ACHN (cell line): ENCODE measurements around the gene ATN1.

Experiments used
- DNase-seq: peaks from one replicate; pipeline ENCODE4 v3.0.0-alpha.2; 2015
- in situ Hi-C: cut with HindIII; loops from 2 replicates; pipeline ENCODE4 v1.10.0; 2017; ENCODE audit warnings: low sequenced_read_pairs, low pct_ligation_motif_present, low pct_unique_long_range_greater_than_20kb

The ATN1 gene

DNA sequence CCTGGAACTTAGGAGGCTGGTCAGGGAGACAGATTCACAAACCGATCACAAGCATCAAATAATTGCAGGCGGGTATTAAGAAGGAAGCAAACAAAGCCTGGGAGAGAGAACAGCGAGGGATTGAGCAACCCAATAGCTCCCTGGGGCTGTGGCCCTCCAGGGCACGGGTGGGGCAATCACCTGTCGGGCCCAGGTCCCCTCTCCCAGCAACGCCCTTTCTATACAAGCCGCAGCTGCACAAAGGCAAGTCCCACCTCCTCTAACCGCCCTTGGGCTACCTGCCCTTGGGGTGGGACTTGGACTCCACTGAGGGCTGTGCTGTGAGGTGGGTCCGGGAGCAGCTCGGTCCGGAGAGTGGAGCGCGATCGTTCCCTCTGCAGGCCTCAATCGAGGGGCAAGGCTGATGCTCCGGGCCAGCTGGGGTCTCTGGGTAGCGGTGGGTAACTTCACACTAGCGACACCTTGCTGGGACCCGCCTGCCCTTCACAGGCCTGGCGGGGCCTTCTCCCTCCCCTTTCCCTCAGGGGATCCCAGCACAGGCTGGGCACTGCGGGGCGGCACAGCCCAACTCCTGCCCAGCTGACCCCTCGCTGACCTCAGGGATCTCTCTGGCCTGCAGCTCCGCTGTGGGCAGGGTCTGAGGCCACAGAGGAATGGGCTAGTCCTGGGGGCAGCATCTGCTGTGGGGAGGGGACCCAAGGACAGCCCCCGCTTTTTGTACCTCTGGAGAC, 34.7 kb downstream of the ATN1 start:
- in situ Hi-C loops: no loop called here

GRCh38 chr12:6963016-6963731, 35.4 kb downstream of the ATN1 start:
- in situ Hi-C loops: no loop called here
- no peak for DNase-seq

More for the DNA sequence above, 34.7 kb downstream of the ATN1 start:
- no peak for DNase-seq

- no peak for DNase-seq
- in situ Hi-C loops: no loop called here
Observed at GRCh38 chr12:6963791-6964413, 36.1 kb downstream of the ATN1 start.

DNA sequence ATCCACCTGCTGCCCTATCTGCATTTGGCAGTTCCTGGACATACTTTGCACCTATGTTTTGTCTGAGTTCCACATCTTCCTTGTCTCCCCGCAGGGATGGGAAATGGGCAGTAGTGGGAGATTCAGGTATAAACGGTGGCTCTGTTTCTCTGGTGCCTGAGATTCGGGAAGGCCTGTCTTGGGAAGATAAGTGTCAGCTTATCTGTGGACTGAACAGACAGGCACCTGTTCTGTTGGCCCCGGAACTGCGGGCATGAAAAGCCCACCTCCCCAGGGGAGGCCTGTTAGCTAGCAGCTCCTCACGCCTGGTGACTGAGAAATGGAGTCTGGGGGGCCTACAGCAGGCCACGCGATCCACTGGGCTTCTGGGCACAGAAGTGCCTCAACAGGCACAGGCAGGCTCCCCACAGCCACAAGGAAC, 36.9 kb downstream of the ATN1 start:
- DNase-seq: no peak
- in situ Hi-C loops: no loop called here

DNA sequence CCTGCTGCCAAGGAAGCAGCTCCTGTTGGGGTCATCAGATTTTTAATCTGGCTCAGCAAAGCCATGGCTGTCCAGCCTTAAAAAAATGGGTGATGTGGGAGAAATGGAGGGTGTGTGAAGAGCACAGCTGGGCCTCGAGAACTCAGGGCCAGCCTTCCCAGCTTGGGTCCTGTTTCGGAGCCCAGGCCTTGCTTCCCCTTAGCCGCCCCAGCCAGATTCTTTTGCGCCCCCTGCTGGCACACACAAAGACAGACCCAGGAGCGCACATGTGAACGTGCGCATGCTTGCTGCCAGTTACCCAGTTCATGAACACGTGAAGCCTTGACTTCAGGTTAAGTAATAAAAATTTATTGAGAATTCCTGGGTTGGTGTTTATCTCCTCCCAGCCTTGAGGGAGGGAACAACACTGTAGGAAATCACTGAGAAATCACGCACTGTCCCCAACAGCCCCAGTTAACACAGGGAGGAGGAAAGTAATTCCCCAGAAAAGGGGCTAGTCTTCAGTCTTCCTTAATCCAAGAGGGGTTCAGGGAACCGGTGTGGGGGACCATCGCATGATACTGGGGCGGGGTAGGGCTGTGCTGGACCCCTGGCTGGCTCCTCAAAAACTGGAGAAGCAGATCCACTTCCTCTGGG, 37.4 kb downstream of the ATN1 start:
- in situ Hi-C loops: no loop called here
- peak; percentile 87 for DNase-seq

DNA sequence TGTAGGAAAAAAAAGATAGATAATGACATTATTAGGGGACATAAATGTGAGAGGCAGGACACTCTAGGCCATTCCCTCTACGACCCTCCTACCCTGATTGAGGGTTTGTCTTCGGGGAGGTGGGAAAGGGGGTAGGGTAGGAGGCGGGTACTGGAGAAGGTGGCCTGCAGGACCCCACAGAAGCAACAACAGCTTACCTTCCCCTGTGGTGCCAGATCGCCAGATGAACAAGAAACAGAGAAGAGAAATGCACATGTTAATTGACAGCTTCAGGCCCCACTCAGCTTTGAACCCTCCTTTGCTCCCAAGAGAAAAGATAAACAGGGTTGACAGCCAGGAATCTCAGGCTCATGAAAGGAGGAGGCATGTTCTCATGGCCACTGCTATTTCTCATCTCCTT, 38.0 kb downstream of the ATN1 start:
- no peak for DNase-seq
- in situ Hi-C loops: no loop called here

GRCh38 chr12:6966351-6966750, 38.6 kb downstream of the ATN1 start:
- in situ Hi-C loops: no loop called here
- no peak for DNase-seq

- in situ Hi-C loops: no loop called here
Observed at GRCh38 chr12:6967651-6968100, 39.9 kb downstream of the ATN1 start.

GRCh38 chr12:6968426-6968825, 40.7 kb downstream of the ATN1 start:
- DNase-seq: no peak
- in situ Hi-C loops: no loop called here

More at GRCh38 chr12:6967651-6968100, 39.9 kb downstream of the ATN1 start:
- DNase-seq: no peak

GRCh38 chr12:6970096-6970527, 42.4 kb downstream of the ATN1 start:
- no peak for DNase-seq
- in situ Hi-C loops: no loop called here

GRCh38 chr12:6974180-6974579, 46.4 kb downstream of the ATN1 start:
- in situ Hi-C loops: no loop called here
- no peak for DNase-seq

DNA sequence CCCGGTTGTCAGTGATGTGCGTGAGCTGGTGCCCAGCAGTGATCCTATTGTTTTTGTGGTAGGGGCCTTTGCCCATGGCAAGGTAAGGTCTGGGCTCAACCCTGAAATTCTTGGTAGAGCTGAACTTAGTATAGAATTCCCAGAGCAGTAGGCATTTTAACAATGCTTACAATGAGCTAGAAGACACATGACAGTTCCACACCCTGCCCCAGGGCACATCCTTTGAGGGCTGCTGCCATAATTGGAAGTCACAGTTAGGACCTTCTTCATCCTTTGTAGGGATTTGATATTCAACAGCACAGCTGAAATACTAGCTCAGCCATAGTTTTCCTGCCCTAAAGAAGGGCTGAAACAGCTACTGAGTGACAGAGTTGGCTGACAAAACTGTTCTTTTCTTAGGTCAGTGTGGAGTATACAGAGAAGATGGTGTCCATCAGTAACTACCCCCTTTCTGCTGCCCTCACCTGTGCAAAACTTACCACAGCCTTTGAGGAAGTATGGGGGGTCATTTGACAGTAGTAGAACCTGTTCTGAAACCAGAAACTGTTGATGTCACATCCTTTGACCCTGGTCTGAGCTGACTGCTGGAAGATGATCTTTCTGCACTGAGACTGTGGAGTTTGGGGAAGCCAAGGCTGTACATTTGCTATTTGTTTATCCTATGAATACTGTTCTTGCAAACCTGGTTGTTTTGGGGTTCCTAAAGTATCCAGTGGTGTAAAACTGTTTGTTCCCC, 47.7 kb downstream of the ATN1 start:
- DNase-seq: no peak
- in situ Hi-C loops: no loop called here

GRCh38 chr12:6977653-6978052, 49.9 kb downstream of the ATN1 start:
- in situ Hi-C loops: no loop called here

DNA sequence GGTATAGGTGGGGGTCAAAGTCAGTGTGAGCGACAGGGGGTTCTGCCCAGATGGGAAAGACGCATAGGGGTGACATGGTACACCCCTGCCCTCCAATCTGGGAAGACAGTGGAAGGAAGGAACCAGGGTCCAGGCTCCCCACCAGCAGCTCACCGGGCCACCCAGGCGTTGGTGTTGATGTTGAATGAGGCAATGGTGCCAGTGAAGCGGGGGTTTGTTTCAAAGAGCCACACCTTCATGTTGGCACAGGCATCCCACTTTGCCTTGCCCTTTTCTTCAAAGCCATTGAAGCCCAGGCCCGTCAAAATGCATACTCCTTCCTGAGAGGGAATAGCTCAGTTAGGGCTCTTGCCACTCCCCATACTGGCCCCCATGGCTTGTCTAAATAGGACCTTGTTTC, 50.4 kb downstream of the ATN1 start:
- in situ Hi-C loops: no loop called here
- DNase-seq: no peak

More at GRCh38 chr12:6977653-6978052, 49.9 kb downstream of the ATN1 start:
- no peak for DNase-seq

- DNase-seq: no peak
- in situ Hi-C loops: no loop called here
Observed at GRCh38 chr12:6978611-6979011, 50.9 kb downstream of the ATN1 start.

GRCh38 chr12:6979021-6979420, 51.3 kb downstream of the ATN1 start:
- in situ Hi-C loops: no loop called here
- DNase-seq: no peak

DNA sequence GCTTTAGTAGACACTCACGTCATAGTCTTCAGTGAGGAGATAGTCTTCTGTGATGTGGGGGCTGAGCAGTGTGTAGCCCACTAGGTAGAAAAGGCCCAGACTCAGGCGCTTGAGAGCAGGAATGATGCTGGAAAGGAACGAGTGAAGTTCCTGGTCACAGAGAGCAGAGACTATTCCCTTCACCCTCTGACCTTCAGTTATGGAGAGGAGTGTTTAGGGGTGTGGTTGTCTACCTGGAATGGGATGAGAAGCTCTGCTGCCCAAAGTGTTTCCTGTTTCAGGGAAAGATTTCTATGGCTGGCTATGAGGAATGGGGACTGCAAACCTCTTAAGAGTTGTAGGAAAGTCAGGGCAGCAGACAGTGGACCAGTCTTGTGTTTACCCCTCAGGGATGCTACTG, 51.7 kb downstream of the ATN1 start:
- no peak for DNase-seq
- in situ Hi-C loops: no loop called here

DNA sequence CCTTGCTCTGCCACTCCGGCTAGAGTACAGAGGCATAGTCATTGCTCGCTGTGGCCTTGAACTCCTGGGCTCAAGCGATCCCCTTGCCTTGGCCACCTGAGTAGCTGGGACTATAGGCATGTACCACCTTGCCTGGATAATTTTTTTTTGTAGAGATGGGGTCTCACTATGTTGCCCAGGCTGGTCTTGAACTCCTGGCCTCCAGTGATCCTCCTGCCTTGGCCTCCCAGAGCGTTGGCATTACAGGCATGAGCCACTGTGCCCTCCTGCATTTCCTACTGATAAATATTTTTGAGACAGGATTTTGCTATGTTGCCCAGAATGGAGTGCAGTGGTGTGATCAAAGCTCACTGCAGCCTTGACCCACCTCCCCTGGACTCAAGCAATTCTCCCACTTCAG, 52.3 kb downstream of the ATN1 start:
- no peak for DNase-seq
- in situ Hi-C loops: no loop called here
